ENCODE data around the gene CCDC70. TPM values are rescaled to one million over a fixed set of nuclear protein-coding genes. Genes with fewer than 3 reads are reported as not detected.

CCDC70 gene
- total and polyA plus RNA-seq, 2 experiments from 2014 or later, result not detected

DNA sequence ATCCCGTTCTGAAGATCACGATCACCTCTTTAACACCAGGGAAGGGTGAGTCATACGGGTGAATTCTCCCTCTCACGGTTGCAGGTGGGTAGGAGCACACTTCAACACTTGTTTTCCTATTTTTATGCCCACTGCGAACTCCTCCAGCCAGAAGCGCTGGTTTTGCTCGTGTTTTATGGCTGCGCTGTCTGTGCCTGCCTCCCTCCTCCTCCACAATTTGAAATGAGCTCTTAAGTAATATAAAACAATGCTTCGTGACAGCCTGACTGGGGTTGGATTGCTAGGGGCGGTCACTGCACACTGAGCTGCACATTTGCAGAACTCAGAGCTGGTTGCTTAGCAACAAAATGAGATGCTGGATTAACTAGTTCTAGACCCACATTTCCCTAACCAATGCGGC is 12.9 kb downstream of the CCDC70 start:
- Histone ChIP-seq H3K4me1 (ENCODE audit: low read depth) (no peaks in the 10 kb centered on the region), H3K9me3 (ENCODE audit: low read depth) (no peaks in the 10 kb centered on the region), H3K27me3 (no peaks in the 10 kb centered on the region), H3K36me3 (no peaks in the 10 kb centered on the region), H3K4me3 (no peak overlapping the region), H3K27ac (no peak overlapping the region)
- TF ChIP-seq CTCF (IDR thresholded peaks at IDR 0.05; ENCODE audit: low read depth, low read length), result no peak
- no peak for DNase-seq (ENCODE audit: low read depth in 1 of 2, low spot score in 1 of 2)

DNA sequence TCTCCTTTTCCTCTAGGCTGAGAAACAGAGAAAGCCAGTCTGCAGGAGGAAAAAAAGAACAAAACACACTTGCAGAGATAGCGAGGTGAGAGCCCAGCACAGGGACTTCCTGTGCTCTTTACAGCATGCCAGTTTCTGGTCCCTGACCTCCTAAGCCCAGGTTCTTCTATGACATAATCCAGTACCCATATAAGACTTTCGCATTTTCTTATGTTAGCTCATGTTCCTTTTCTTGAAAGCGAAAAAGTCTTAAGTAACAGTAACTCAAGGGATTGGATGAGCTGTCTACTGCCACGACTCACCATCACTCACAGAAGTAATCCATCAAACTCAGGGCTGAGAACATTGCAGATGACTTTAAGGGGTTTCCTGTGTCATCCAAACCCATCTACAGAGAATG is 17.4 kb downstream of the CCDC70 start:
- no peak for DNase-seq (ENCODE audit: low read depth in 1 of 2, low spot score in 1 of 2)

GRCh38 chr13:51881296-51881695 is 19.5 kb downstream of the CCDC70 start:
- no peak for DNase-seq (ENCODE audit: low read depth in 1 of 2, low spot score in 1 of 2)
- H3K36me3 ChIP-seq, result no peaks in the 10 kb centered on the region
- TF ChIP-seq CTCF (IDR thresholded peaks at IDR 0.05; ENCODE audit: low read depth, low read length), result no peak
- H3K27ac ChIP-seq, result no peak overlapping the region
- no peak overlapping the region for H3K4me3 ChIP-seq
- H3K27me3 ChIP-seq, result no peaks in the 10 kb centered on the region
- no peaks in the 10 kb centered on the region for H3K9me3 ChIP-seq (ENCODE audit: low read depth)
- H3K4me1 ChIP-seq (ENCODE audit: low read depth), result no peaks in the 10 kb centered on the region

More for the DNA sequence above, 17.4 kb downstream of the CCDC70 start:
- H3K27ac ChIP-seq, result no peak overlapping the region
- no peak for TF ChIP-seq CTCF (IDR thresholded peaks at IDR 0.05; ENCODE audit: low read depth, low read length)
- no peaks in the 10 kb centered on the region for H3K4me1 ChIP-seq (ENCODE audit: low read depth)
- no peaks in the 10 kb centered on the region for H3K27me3 ChIP-seq
- no peaks in the 10 kb centered on the region for H3K36me3 ChIP-seq
- no peak overlapping the region for H3K4me3 ChIP-seq
- no peaks in the 10 kb centered on the region for H3K9me3 ChIP-seq (ENCODE audit: low read depth)

- TF ChIP-seq CTCF (IDR thresholded peaks at IDR 0.05; ENCODE audit: low read depth, low read length), result no peak
- no peak for DNase-seq (ENCODE audit: low read depth in 1 of 2, low spot score in 1 of 2)
- Histone ChIP-seq H3K4me1 (ENCODE audit: low read depth) (no peaks in the 10 kb centered on the region), H3K27me3 (no peaks in the 10 kb centered on the region), H3K4me3 (no peak overlapping the region), H3K9me3 (ENCODE audit: low read depth) (no peaks in the 10 kb centered on the region), H3K27ac (no peak overlapping the region), H3K36me3 (no peaks in the 10 kb centered on the region)
Observed at GRCh38 chr13:51882570-51883225, 20.9 kb downstream of the CCDC70 start.

- no peak for TF ChIP-seq CTCF (IDR thresholded peaks at IDR 0.05; ENCODE audit: low read depth, low read length)
- Histone ChIP-seq H3K4me1 (ENCODE audit: low read depth) (no peaks in the 10 kb centered on the region), H3K36me3 (no peaks in the 10 kb centered on the region), H3K27me3 (no peaks in the 10 kb centered on the region), H3K4me3 (no peak overlapping the region), H3K9me3 (ENCODE audit: low read depth) (no peaks in the 10 kb centered on the region), H3K27ac (no peak overlapping the region)
- no peak for DNase-seq (ENCODE audit: low read depth in 1 of 2, low spot score in 1 of 2)
Observed at GRCh38 chr13:51883226-51883600, 21.4 kb downstream of the CCDC70 start.

All from cardiac muscle cell (in vitro differentiated cells and primary cell).